ENCODE measurements around the gene LBX1.

DNA sequence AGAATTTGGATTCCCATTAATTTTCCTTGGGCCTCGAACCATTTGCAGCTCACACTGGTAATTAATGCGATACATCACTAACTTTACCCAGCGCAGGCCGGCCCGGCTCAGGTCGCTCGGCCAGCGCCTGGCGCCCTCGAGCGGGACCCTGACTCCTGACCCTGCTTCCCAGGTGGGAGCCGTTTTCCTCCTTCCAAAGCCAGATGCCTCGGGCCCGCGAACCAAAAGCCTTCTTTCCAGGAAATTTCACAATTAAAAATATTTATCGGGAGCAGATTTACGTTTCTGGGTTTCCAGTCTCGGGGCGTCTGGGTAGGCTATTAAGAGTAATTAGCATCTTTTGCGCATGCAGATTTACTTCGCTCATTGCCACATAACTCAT is 12.2 kb downstream of the LBX1 start:
- TF ChIP-seq, protein P1, sequence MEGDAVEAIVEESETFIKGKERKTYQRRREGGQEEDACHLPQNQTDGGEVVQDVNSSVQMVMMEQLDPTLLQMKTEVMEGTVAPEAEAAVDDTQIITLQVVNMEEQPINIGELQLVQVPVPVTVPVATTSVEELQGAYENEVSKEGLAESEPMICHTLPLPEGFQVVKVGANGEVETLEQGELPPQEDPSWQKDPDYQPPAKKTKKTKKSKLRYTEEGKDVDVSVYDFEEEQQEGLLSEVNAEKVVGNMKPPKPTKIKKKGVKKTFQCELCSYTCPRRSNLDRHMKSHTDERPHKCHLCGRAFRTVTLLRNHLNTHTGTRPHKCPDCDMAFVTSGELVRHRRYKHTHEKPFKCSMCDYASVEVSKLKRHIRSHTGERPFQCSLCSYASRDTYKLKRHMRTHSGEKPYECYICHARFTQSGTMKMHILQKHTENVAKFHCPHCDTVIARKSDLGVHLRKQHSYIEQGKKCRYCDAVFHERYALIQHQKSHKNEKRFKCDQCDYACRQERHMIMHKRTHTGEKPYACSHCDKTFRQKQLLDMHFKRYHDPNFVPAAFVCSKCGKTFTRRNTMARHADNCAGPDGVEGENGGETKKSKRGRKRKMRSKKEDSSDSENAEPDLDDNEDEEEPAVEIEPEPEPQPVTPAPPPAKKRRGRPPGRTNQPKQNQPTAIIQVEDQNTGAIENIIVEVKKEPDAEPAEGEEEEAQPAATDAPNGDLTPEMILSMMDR (IDR thresholded peaks at IDR 0.05) = no peak
- TF ChIP-seq POLR2A (IDR thresholded peaks at IDR 0.05) = no peak
